WTC11 (cell line): ENCODE data around the gene ZNF398.

ENCODE experiments used
- FOXJ3 ChIP-seq: sonication (generic); formaldehyde crosslinking; IDR thresholded peaks from 2 replicates; pipeline ENCODE4 v1.9.0; 2021; ENCODE audit warnings: missing genetic modification reagents, mild to moderate bottlenecking, borderline replicate concordance
- MAX ChIP-seq: sonication (generic); formaldehyde crosslinking; IDR thresholded peaks from 2 replicates; pipeline ENCODE4 v1.8.0; 2022; ENCODE audit warnings: mild to moderate bottlenecking, missing genetic modification reagents
- NFATC4 ChIP-seq: fragments of 250-450 bp; sonication (Bioruptor Pico); IDR thresholded peaks from 2 replicates; pipeline ENCODE4 v1.9.0; 2021; ENCODE audit warnings: mild to moderate bottlenecking
- STAT6 ChIP-seq: sonication (generic); formaldehyde crosslinking; conservative IDR thresholded peaks from 2 replicates; pipeline ENCODE4 v1.8.1; 2023; ENCODE audit warnings: mild to moderate bottlenecking, low read depth, missing genetic modification reagents, moderate library complexity
- ZNF263 ChIP-seq: sonication (generic); formaldehyde crosslinking; IDR thresholded peaks from 2 replicates; pipeline ENCODE4 v1.8.1; 2022; ENCODE audit warnings: low read depth, mild to moderate bottlenecking, moderate library complexity, missing genetic modification reagents
- TF ChIP-seq, protein P1 (sequence below): fragments of 200-600 bp; IDR thresholded peaks from 2 replicates; pipeline ENCODE4 v1.8.0; 2022; ENCODE audit warnings: antibody characterized with exemption
- TF ChIP-seq, protein P2 (sequence below): sonication (generic); formaldehyde crosslinking; IDR thresholded peaks from 2 replicates; pipeline ENCODE4 v1.8.1; 2023; ENCODE audit warnings: mild to moderate bottlenecking, missing genetic modification reagents
- TF ChIP-seq, protein P3 (sequence below): sonication (generic); formaldehyde crosslinking; IDR thresholded peaks from 2 replicates; pipeline ENCODE4 v1.8.1; 2022; ENCODE audit warnings: low read depth, mild to moderate bottlenecking, moderate library complexity, missing genetic modification reagents, borderline replicate concordance
- TF ChIP-seq, protein P4 (sequence below): sonication (generic); formaldehyde crosslinking; conservative IDR thresholded peaks from 2 replicates; pipeline ENCODE4 v1.8.1; 2022; ENCODE audit warnings: mild to moderate bottlenecking, missing genetic modification reagents

DNA sequence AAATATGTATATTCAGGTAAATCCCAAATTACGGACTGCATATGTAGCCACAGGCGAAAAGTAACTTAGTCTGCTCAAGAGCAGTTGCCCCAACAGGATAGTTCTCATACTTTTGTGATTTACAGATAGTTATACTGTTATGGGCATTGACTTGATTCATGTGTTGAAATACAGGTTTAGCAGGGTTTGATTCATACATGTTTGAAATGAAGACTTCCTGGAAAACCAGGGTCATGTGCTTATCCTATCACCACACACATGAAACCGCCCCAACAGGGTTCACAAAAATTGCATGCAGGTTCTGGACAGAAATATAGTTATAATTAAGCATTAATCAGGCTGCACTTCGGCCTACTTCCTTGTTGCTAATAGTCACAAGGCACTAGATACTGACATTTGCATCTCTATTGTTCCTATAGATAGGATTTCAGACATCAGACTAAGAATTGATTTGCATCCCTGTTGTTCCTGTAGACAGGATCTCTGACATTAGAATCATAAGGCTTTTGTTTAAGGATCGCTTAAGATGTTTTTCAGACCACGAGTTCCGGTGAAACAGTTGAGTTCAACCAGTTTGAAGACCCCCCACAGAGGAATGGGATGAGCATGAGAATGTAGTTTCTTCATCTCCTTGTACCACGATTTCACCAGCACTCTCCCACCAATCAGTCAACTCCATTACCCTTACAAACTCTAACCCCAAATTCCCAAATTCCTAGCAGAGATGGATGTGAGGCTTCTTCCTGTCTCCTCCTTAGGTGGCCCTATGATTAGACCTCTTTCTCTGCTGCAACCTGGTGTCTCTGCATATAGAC is 2.0 kb upstream of the ZNF398 start:
- TF ChIP-seq MAX: peak; percentile 51; the same call in 1 of the 2 replicates
- TF ChIP-seq, protein P1, sequence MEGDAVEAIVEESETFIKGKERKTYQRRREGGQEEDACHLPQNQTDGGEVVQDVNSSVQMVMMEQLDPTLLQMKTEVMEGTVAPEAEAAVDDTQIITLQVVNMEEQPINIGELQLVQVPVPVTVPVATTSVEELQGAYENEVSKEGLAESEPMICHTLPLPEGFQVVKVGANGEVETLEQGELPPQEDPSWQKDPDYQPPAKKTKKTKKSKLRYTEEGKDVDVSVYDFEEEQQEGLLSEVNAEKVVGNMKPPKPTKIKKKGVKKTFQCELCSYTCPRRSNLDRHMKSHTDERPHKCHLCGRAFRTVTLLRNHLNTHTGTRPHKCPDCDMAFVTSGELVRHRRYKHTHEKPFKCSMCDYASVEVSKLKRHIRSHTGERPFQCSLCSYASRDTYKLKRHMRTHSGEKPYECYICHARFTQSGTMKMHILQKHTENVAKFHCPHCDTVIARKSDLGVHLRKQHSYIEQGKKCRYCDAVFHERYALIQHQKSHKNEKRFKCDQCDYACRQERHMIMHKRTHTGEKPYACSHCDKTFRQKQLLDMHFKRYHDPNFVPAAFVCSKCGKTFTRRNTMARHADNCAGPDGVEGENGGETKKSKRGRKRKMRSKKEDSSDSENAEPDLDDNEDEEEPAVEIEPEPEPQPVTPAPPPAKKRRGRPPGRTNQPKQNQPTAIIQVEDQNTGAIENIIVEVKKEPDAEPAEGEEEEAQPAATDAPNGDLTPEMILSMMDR: no peak
- TF ChIP-seq, protein P2, sequence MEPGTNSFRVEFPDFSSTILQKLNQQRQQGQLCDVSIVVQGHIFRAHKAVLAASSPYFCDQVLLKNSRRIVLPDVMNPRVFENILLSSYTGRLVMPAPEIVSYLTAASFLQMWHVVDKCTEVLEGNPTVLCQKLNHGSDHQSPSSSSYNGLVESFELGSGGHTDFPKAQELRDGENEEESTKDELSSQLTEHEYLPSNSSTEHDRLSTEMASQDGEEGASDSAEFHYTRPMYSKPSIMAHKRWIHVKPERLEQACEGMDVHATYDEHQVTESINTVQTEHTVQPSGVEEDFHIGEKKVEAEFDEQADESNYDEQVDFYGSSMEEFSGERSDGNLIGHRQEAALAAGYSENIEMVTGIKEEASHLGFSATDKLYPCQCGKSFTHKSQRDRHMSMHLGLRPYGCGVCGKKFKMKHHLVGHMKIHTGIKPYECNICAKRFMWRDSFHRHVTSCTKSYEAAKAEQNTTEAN (CRISPR knock-in tag): 0 out of 2 replicates have a peak, but pooled peaks have one; percentile 5
- TF ChIP-seq, protein P3, sequence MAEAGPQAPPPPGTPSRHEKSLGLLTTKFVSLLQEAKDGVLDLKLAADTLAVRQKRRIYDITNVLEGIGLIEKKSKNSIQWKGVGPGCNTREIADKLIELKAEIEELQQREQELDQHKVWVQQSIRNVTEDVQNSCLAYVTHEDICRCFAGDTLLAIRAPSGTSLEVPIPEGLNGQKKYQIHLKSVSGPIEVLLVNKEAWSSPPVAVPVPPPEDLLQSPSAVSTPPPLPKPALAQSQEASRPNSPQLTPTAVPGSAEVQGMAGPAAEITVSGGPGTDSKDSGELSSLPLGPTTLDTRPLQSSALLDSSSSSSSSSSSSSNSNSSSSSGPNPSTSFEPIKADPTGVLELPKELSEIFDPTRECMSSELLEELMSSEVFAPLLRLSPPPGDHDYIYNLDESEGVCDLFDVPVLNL (CRISPR knock-in tag): no peak
- no peak for TF ChIP-seq STAT6 (CRISPR knock-in tag)
- no peak for TF ChIP-seq FOXJ3 (CRISPR knock-in tag)
- TF ChIP-seq ZNF263 (CRISPR knock-in tag): no peak
- TF ChIP-seq, protein P4, sequence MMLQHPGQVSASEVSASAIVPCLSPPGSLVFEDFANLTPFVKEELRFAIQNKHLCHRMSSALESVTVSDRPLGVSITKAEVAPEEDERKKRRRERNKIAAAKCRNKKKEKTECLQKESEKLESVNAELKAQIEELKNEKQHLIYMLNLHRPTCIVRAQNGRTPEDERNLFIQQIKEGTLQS: no peak
- TF ChIP-seq NFATC4: no peak
